Stimulated activated CD4-positive, alpha-beta T cell treated with anti-CD3 and anti-CD28 coated beads, Interleukin-1b, Interleukin-23, amount 100 ng/mL, for 48 hours (primary cell): ENCODE results near the gene TMEM191B.
"Not testable (repeated sequence)": the region's sequence is repeated elsewhere in the genome, so short reads cannot be mapped to it uniquely, and the experiment has no call there.

ENCODE experiments used
- DNase-seq: peaks from one replicate; pipeline ENCODE4 v3.0.0-alpha.2; 2020

Gene TMEM191B

DNA sequence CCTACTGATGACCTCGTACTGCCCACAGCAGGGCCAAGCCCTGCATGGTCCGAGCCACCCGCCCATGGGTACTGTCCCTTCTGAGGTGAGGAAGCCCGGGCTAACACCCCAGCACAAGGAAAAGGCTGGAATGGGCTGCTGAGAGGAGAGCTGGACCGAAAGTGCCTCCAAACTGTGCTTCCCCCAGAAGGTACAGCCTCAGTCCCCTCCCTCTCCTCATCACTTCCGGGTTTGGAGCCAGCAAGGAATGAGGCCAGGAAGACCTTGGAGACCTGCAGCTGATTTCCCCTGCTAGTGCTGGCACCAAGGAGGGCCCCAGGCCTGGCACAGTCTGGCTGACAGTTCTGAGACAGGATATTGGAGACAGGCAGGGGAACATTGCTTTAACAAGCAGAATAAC is 31.3 kb downstream of the TMEM191B start:
- not testable (repeated sequence) for DNase-seq

DNA sequence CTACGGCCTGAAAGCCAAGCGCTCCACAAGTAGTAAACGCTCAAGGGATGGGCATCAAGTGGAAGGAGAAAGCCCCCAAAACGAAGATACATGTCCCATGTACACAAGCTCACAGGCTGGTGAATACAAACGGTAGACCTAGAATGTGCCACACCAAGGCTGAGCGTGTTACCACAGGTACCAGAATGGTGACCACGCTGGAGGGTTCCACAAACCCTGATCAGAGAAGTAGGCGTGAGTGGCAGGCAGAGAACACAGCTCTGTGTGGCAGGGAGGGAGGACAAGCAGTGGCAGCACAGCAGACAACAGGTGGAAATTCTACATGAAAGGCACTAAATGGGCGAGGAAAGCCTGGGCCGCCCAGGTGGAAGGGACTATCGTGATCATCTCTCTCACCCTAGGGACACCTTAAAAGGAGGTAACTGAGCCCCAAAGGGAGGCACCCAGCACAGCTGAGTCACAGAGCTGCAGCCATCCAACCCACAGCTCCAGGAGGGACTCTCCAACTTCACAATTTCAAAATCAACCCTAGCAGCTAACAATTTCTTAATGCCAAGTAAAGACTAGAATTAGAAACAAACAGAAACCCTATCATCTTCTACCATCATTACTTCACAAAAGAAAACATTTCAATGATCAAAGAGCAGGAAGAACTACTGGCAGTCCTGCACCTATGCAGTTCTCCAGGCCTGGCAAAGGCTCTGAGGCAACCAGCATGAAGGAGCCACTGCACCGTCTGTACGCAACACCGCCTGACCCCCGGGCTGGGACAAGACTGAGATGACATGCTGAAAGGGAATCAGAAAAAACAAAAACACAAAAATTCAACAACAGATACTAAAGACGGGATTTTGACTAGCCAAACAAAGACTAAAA is 32.7 kb downstream of the TMEM191B start:
- DNase-seq = not testable (repeated sequence)

DNA sequence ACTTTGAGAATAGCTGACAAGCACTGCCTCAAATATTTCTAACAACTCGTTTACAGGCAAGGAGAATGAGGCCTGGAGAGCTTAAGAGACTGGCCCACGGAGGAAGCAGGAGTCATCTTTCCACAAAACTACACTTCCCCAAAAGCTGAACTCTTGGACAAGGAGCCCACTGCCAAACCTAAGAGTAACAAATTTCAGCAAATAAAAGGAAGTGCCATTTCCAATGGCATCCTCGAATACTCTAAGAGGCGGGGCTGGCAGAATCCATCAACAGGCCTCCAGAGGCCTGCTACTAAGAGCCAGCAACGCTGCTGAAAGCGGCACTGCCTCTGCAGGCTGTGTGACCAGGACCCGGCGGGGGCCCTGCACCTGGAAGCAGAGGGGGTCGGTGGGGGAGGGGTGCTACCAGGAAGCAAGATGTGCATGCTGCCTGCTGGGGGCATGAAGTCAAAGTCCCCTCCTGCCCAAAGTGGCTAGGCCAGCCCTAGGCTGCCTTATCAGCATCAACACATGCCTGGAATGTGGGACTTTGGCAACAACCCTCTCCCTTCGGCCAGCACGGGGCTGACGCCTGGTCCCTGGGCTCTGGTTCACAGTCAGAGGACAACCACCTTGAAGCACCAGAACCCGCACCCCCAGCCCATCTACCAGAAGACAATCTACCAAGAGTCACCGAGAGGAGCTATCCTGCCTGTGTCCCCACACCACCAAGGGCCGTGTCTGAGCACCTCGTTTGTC is 43.1 kb downstream of the TMEM191B start:
- not testable (repeated sequence) for DNase-seq

DNA sequence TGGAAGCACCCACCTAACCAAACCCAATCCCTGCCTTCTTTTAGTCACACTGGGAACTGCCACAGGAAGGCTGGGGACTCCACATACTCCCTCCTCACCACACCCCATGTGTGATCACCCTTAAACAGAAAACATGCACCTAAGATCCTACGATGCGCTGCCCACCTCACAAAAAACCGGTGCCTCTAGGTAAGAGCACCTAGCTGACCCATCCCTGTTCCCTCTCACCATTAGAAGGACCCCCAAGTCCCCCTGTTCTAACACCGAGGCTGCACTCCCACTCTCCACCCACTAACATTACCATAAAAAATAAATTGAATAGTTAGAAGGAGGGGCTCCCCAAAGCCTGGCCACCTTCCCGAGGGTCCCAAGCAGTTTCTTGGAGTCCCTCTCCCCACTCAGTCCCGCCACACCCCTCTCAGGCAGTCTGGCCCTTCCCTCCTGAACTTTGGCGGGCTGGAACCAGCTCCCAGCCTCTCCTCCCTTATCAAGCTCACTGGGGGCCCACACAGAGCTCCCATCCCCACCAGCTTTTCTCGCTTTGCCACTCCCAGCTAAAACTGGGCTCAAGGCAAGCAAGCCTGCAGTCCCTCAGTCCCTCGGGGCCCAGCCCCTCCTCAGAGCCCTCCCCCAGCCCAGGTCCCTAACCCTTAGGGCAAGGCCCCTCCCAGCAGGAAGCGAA is 46.0 kb downstream of the TMEM191B start:
- not testable (repeated sequence) for DNase-seq

DNA sequence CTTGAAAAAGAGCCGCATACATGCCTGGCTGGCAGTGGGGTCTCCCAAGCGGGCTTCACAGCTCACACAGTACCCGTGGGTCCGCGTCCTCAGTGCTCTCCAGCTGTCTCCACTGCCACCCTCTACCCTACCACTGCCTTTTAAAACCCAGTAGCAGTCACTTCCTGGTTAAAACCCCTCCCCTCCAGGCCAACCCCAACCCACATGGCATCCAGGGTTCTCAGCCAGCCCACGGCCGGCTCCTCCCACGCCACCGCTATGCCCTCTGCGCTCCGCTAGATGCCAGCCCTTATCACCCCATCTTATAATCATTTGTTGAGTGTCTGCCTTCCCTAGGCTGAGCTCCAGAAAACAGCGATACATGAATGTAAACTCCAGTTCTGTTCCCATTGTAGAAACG is 47.0 kb downstream of the TMEM191B start:
- DNase-seq = not testable (repeated sequence)

DNA sequence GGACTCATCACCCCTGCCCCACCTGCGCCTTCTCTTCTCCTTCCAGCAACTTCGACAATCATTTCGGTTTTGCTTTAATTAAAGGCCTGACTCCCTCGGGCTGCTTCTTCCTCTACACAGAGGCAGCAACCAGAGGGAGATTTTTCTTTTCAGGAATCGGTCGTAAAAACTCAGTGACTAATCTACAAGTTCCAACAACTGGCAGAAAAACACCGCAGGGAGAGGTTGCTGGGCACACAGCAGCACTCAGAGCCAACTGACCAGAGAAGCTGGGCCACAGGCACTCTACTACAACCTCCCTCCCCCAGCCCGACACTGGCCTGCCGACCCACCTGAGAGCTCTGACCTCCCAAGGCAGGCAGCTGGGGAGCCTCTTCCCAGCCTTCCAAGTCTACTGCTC is 48.1 kb downstream of the TMEM191B start:
- not testable (repeated sequence) for DNase-seq

DNA sequence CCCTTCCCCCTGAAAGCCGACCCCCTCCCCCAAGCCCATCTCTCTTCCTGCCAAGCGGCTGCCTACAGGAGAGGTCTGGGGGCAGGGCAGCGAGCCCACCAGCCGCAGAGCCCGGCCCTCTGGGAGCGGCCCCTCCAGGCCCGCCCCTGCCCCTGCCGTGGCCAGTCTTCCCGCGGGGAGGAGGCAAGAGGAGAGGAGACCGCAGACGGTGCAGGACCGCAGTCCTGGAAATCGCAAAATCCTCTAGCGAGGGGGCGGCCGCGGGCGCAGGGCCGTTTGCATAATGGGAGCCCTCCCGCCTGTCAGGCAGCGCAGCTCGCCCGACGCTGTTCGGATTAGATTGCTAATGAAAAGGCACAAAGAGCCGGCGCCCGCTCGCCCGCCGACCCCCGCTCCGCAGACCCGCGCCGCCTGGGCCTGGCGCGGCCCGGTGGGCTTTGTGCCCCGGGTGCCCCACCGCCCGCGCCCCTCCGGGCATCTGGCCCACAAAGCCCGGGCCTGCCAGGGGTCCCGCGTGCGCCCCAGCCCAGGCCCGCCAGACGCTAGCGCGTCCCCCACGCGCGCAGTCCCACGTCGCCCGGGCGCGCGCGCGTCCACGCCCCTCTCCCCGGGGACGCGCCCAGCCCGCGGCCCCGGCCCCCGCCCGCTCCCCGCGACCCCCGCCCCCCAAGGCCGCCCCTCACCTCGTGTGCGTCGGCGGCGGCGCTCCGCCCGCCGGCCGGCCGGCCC is 49.7 kb downstream of the TMEM191B start:
- DNase-seq = not testable (repeated sequence)

DNA sequence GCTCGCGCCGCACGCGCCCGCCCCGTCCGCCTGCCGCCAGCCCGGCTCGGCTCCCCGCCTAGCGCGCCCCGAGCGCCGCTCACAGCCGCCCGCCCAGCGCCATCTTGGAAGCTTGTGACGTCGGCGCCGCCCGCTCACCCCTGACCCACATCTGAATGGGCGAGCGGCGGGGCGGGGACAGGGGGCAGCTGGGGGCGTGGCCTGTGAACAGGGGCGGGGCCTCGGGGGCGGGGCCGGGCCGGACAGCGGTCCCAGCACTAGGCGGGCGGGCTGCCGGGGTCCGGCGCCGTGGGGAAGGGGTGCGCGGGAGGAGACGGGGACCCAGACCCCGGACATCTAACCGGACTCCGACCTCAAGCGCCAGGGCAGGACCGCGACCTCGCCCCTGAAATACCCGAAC is 50.2 kb downstream of the TMEM191B start:
- DNase-seq = peak; percentile 10
